ENCODE measurements around the gene CAPN12. TPM values are rescaled to one million over a fixed set of nuclear protein-coding genes. Genes with fewer than 3 reads are reported as not detected.

CAPN12 gene
- total and polyA plus RNA-seq, 4 donors: 3.8 to 28.7 (median 8.8) TPM

DNA sequence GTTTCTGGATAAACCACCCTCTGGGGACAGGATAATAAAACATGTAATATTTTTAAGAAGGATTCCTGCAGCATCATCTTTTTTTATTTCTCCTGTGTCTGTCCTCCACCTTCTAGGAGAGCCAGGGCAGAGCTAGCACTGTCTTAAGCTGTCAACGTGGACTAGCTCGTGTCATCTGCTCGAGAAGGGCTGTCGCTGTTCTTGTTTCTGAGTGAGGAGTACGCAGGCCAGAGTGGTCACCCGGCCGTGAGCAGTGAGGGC lies 13.9 kb downstream of the CAPN12 start:
- DNase-seq (ENCODE audit: low spot score): no peak
- peaks cover 1 to 24% (median 16%) of the 10 kb centered on the region in 4 donors for H3K36me3 ChIP-seq (ENCODE audit: control insufficient read depth in 4 of 4, insufficient read depth in 3 of 4, low read depth in 1 of 4, low read length in 3 of 4)
- H3K9me3 ChIP-seq (ENCODE audit: control insufficient read depth in 4 of 4, low read length in 3 of 4): no peaks in the 10 kb centered on the region
- no peak overlapping the region for H3K9ac ChIP-seq (ENCODE audit: low read depth in 1 of 2, low read length in 2 of 2)
- WGBS: 89% methylated on average over 7 of the region's 7 CpGs
- H3K4me1 ChIP-seq (ENCODE audit: control insufficient read depth in 4 of 4, insufficient read depth in 4 of 4, low read length in 3 of 4): peaks cover 0 to 43% (median 21%) of the 10 kb centered on the region in 4 donors
- TF ChIP-seq HNF4A (conservative IDR thresholded peaks at IDR 0.05): no peak
- TF ChIP-seq TAF1 (conservative IDR thresholded peaks at IDR 0.05): no peak
- TF ChIP-seq SP1 (IDR thresholded peaks at IDR 0.05): no peak
- TF ChIP-seq RAD21 (IDR thresholded peaks at IDR 0.05): no peak
- TF ChIP-seq, protein P1, sequence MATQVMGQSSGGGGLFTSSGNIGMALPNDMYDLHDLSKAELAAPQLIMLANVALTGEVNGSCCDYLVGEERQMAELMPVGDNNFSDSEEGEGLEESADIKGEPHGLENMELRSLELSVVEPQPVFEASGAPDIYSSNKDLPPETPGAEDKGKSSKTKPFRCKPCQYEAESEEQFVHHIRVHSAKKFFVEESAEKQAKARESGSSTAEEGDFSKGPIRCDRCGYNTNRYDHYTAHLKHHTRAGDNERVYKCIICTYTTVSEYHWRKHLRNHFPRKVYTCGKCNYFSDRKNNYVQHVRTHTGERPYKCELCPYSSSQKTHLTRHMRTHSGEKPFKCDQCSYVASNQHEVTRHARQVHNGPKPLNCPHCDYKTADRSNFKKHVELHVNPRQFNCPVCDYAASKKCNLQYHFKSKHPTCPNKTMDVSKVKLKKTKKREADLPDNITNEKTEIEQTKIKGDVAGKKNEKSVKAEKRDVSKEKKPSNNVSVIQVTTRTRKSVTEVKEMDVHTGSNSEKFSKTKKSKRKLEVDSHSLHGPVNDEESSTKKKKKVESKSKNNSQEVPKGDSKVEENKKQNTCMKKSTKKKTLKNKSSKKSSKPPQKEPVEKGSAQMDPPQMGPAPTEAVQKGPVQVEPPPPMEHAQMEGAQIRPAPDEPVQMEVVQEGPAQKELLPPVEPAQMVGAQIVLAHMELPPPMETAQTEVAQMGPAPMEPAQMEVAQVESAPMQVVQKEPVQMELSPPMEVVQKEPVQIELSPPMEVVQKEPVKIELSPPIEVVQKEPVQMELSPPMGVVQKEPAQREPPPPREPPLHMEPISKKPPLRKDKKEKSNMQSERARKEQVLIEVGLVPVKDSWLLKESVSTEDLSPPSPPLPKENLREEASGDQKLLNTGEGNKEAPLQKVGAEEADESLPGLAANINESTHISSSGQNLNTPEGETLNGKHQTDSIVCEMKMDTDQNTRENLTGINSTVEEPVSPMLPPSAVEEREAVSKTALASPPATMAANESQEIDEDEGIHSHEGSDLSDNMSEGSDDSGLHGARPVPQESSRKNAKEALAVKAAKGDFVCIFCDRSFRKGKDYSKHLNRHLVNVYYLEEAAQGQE (IDR thresholded peaks at IDR 0.05): no peak
- TF ChIP-seq, protein P2, sequence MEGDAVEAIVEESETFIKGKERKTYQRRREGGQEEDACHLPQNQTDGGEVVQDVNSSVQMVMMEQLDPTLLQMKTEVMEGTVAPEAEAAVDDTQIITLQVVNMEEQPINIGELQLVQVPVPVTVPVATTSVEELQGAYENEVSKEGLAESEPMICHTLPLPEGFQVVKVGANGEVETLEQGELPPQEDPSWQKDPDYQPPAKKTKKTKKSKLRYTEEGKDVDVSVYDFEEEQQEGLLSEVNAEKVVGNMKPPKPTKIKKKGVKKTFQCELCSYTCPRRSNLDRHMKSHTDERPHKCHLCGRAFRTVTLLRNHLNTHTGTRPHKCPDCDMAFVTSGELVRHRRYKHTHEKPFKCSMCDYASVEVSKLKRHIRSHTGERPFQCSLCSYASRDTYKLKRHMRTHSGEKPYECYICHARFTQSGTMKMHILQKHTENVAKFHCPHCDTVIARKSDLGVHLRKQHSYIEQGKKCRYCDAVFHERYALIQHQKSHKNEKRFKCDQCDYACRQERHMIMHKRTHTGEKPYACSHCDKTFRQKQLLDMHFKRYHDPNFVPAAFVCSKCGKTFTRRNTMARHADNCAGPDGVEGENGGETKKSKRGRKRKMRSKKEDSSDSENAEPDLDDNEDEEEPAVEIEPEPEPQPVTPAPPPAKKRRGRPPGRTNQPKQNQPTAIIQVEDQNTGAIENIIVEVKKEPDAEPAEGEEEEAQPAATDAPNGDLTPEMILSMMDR (IDR thresholded peaks at IDR 0.05; ENCODE audit: low read depth, low read length, missing input control): no peak
- no peak for TF ChIP-seq FOXA1 (IDR thresholded peaks at IDR 0.05)
- TF ChIP-seq, protein P3, sequence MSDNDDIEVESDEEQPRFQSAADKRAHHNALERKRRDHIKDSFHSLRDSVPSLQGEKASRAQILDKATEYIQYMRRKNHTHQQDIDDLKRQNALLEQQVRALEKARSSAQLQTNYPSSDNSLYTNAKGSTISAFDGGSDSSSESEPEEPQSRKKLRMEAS (IDR thresholded peaks at IDR 0.05): no peak
- TF ChIP-seq YY1 (IDR thresholded peaks at IDR 0.05): no peak
- TF ChIP-seq HNF4G (IDR thresholded peaks at IDR 0.05): no peak
- TF ChIP-seq, protein P4, sequence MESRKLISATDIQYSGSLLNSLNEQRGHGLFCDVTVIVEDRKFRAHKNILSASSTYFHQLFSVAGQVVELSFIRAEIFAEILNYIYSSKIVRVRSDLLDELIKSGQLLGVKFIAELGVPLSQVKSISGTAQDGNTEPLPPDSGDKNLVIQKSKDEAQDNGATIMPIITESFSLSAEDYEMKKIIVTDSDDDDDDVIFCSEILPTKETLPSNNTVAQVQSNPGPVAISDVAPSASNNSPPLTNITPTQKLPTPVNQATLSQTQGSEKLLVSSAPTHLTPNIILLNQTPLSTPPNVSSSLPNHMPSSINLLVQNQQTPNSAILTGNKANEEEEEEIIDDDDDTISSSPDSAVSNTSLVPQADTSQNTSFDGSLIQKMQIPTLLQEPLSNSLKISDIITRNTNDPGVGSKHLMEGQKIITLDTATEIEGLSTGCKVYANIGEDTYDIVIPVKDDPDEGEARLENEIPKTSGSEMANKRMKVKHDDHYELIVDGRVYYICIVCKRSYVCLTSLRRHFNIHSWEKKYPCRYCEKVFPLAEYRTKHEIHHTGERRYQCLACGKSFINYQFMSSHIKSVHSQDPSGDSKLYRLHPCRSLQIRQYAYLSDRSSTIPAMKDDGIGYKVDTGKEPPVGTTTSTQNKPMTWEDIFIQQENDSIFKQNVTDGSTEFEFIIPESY (IDR thresholded peaks at IDR 0.05): no peak
- no peak for TF ChIP-seq NR2F2 (IDR thresholded peaks at IDR 0.05)
- TF ChIP-seq, protein P5, sequence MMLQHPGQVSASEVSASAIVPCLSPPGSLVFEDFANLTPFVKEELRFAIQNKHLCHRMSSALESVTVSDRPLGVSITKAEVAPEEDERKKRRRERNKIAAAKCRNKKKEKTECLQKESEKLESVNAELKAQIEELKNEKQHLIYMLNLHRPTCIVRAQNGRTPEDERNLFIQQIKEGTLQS (IDR thresholded peaks at IDR 0.05): no peak
- no peak for TF ChIP-seq JUND (IDR thresholded peaks at IDR 0.05)
- TF ChIP-seq FOXA2 (IDR thresholded peaks at IDR 0.05): no peak
- TF ChIP-seq RXRA (IDR thresholded peaks at IDR 0.05): no peak
- TF ChIP-seq GABPA (IDR thresholded peaks at IDR 0.05 in 1 of 2, conservative IDR thresholded peaks at IDR 0.05 in 1 of 2): no peak
- TF ChIP-seq EGR1 (IDR thresholded peaks at IDR 0.05; ENCODE audit: low read depth in 2 of 2): no peak
- H3K4me3 ChIP-seq (ENCODE audit: low read depth in 1 of 3, low read length in 3 of 3): no peak overlapping the region
- H3K27me3 ChIP-seq (ENCODE audit: control insufficient read depth in 4 of 4, insufficient read depth in 4 of 4, low read length in 3 of 4): no peaks in the 10 kb centered on the region
- peak overlapping the region in 1 of 2 donors; percentile 16 for H3K27ac ChIP-seq (ENCODE audit: low read depth in 1 of 2, low read length in 2 of 2)
